ENCODE results near the gene ADGRV1.

Gene ADGRV1

GRCh38 chr5:90983148-90983547 is 424.6 kb downstream of the ADGRV1 start (continued):
- TF ChIP-seq ZNF18 (tag by site-specific recombination; IDR thresholded peaks at IDR 0.05) = no peak
- TF ChIP-seq ZNF266 (tag by site-specific recombination; IDR thresholded peaks at IDR 0.05; ENCODE audit: low read depth) = no peak
- TF ChIP-seq MZF1 (tag by site-specific recombination; IDR thresholded peaks at IDR 0.05; ENCODE audit: borderline replicate concordance) = no peak
- TF ChIP-seq ZNF501 (tag by site-specific recombination; IDR thresholded peaks at IDR 0.05) = no peak
- TF ChIP-seq KLF10 (tag by site-specific recombination; IDR thresholded peaks at IDR 0.05) = peak; percentile 64; the same call in 1 of the 2 replicates
- no peak for TF ChIP-seq TCF7L2 (IDR thresholded peaks at IDR 0.05; ENCODE audit: borderline replicate concordance, low read depth, low read length)
- no peak for TF ChIP-seq SALL2 (tag by site-specific recombination; IDR thresholded peaks at IDR 0.05; ENCODE audit: borderline replicate concordance)
- no peak for TF ChIP-seq CTCF (tag by site-specific recombination; IDR thresholded peaks at IDR 0.05)
- TF ChIP-seq PRDM2 (tag by site-specific recombination; IDR thresholded peaks at IDR 0.05; ENCODE audit: borderline replicate concordance) = no peak
- TF ChIP-seq ZNF600 (tag by site-specific recombination; IDR thresholded peaks at IDR 0.05) = no peak
- no peak for TF ChIP-seq ZFP37 (tag by site-specific recombination; IDR thresholded peaks at IDR 0.05)
- no peak for TF ChIP-seq ZFHX2 (tag by site-specific recombination; conservative IDR thresholded peaks at IDR 0.05)
- peak; percentile 37; the same call in 1 of the 2 replicates for TF ChIP-seq ZNF518A (tag by site-specific recombination; conservative IDR thresholded peaks at IDR 0.05; ENCODE audit: low read depth)
- TF ChIP-seq ZBTB26 (tag by site-specific recombination; optimal IDR thresholded peaks at IDR 0.05) = no peak
- TF ChIP-seq ZNF138 (tag by site-specific recombination; IDR thresholded peaks at IDR 0.05; ENCODE audit: borderline replicate concordance) = no peak
- TF ChIP-seq ZNF391 (tag by site-specific recombination; IDR thresholded peaks at IDR 0.05; ENCODE audit: borderline replicate concordance, low read depth) = peak; percentile 74; the same call in 1 of the 2 replicates
- no peak for TF ChIP-seq ZNF701 (tag by site-specific recombination; IDR thresholded peaks at IDR 0.05)
- TF ChIP-seq SP3 (tag by site-specific recombination; IDR thresholded peaks at IDR 0.05) = no peak
- no peak for TF ChIP-seq ZNF670 (tag by site-specific recombination; IDR thresholded peaks at IDR 0.05; ENCODE audit: low read depth)
- TF ChIP-seq WT1 (tag by site-specific recombination; IDR thresholded peaks at IDR 0.05) = peak; percentile 89
- no peak for TF ChIP-seq BCL11B (tag by site-specific recombination; IDR thresholded peaks at IDR 0.05; ENCODE audit: low read depth)
- no peak for TF ChIP-seq ZNF146 (tag by site-specific recombination; IDR thresholded peaks at IDR 0.05)
- TF ChIP-seq ZNF394 (tag by site-specific recombination; IDR thresholded peaks at IDR 0.05; ENCODE audit: borderline replicate concordance) = peak; percentile 32; the same call in 1 of the 2 replicates
- no peak for TF ChIP-seq ZNF341 (tag by site-specific recombination; IDR thresholded peaks at IDR 0.05; ENCODE audit: low read depth)
- TF ChIP-seq ZNF549 (tag by site-specific recombination; IDR thresholded peaks at IDR 0.05) = no peak
